PC-9 (cell line): ENCODE measurements around the gene TRIO. TPM values are rescaled to one million over a fixed set of nuclear protein-coding genes. Genes with fewer than 3 reads are reported as not detected.

Experiments
- BruUV-seq: library from RNA; stranded (reverse); fragments of 400-500 nt; replicated peaks from 2 replicates; lab custom pipeline; 2021; lab: Mats Ljungman, UMichigan
- CTCF ChIA-PET: fragments of 300-600 bp; sonication (Branson Sonifier 250); formaldehyde crosslinking; loops from one replicate; lab custom pipeline; 2022; ENCODE audit warnings: antibody characterized with exemption; lab: Charles Lee
- POLR2A ChIA-PET: fragments of 300-600 bp; sonication (Branson Sonifier 250); formaldehyde crosslinking; loops from one replicate; lab custom pipeline; 2022; ENCODE audit warnings: antibody characterized with exemption; ENCODE audit not compliant: unreplicated experiment; lab: Charles Lee
- DNase-seq, 2 experiments: peaks; one replicate each; pipeline versions ENCODE4 v3.0.0 to v3.0.0-alpha.2; 2015 to 2022; ENCODE audit warnings: mixed read lengths in 1 of 2
- H2AFZ ChIP-seq: fragments of 200-600 bp; sonication (generic); 2 replicates; pipeline ENCODE4 v1.8.1; 2017; ENCODE audit warnings: antibody characterized with exemption
- H3F3A ChIP-seq: fragments of 200-600 bp; sonication (generic); 2 replicates; pipeline ENCODE4 v1.8.1; 2017; ENCODE audit warnings: antibody characterized with exemption, mild to moderate bottlenecking, low read depth; ENCODE audit not compliant: insufficient read depth
- H3K27ac ChIP-seq: fragments of 200-600 bp; sonication (generic); 2 replicates; pipeline ENCODE4 v1.6.1; 2016; ENCODE audit warnings: mixed run types
- H3K27me3 ChIP-seq: fragments of 200-600 bp; sonication (generic); 2 replicates; pipeline ENCODE4 v1.6.1; 2016; ENCODE audit warnings: low read depth, mixed run types; ENCODE audit not compliant: insufficient read depth
- H3K36me3 ChIP-seq: fragments of 200-600 bp; sonication (generic); 2 replicates; pipeline ENCODE4 v1.6.1; 2016; ENCODE audit warnings: low read depth, mixed run types
- H3K4me1 ChIP-seq: fragments of 200-600 bp; sonication (generic); replicated peaks from 2 replicates; pipeline ENCODE4 v1.6.1; 2016; ENCODE audit warnings: mixed run types; ENCODE audit not compliant: insufficient read depth
- H3K4me2 ChIP-seq: fragments of 200-600 bp; sonication (generic); 2 replicates; pipeline ENCODE4 v1.6.1; 2017; ENCODE audit warnings: mixed run types
- H3K4me3 ChIP-seq: fragments of 200-600 bp; sonication (generic); 2 replicates; pipeline ENCODE4 v1.6.1; 2016; ENCODE audit warnings: mixed run types
- H3K79me2 ChIP-seq: fragments of 200-600 bp; sonication (generic); 2 replicates; pipeline ENCODE4 v1.6.1; 2017; ENCODE audit warnings: low read depth, mixed run types
- H3K9me2 ChIP-seq: fragments of 200-600 bp; sonication (generic); 2 replicates; pipeline ENCODE4 v1.8.1; 2017; ENCODE audit warnings: mild to moderate bottlenecking; ENCODE audit not compliant: insufficient read depth
- H3K9me3 ChIP-seq: fragments of 200-600 bp; sonication (generic); 2 replicates; pipeline ENCODE4 v1.8.1; 2016; ENCODE audit warnings: low read depth; ENCODE audit not compliant: insufficient read depth
- H4K20me1 ChIP-seq: fragments of 200-600 bp; sonication (generic); 2 replicates; pipeline ENCODE4 v1.8.1; 2017; ENCODE audit not compliant: insufficient read depth
- EZH2 ChIP-seq: fragments of 200-600 bp; sonication (generic); IDR thresholded peaks from 2 replicates; pipeline ENCODE4 v1.8.0; 2017; ENCODE audit warnings: antibody characterized with exemption, low read depth
- intact Hi-C: fragments of 100-400 bp; cut with micrococcal nuclease; formaldehyde crosslinking; loops from one replicate; pipeline ENCODE4 v1.10.0; 2022; ENCODE audit not compliant: unreplicated experiment
- total RNA-seq: library from RNA; stranded (reverse); gene quantifications from 2 replicates; pipeline ENCODE4 v1.2.3, GENCODE V29; 2021
- TF ChIP-seq, protein P1 (sequence below): fragments of 200-600 bp; sonication (generic); conservative IDR thresholded peaks from 2 replicates; pipeline ENCODE4 v1.6.1; 2017; ENCODE audit warnings: mixed run types, antibody characterized with exemption, mild to moderate bottlenecking, moderate library complexity

Gene TRIO
- total RNA-seq, 1 experiment from 2014 or later: 596 TPM

DNA sequence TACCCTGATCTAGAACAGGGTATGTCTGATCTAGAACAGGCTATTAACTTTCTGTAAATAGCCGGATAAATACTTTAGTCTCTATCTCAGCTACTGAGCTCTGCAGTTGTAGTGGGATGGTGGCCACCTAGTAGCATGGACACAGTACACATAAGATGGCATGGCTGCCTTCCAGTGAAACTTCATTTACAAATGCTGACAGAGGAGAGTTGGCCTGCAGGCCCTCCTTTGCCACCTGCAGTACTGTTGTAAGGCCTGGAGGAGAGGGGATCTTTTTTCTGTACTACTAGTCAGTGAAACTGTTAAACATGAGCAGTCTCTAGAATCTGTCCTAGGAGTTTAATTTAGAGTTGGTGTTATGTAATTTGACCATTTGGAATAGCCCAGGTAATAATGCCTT lies 86.0 kb downstream of the TRIO start:
- Histone ChIP-seq H3K4me2 (no peak overlapping the region), H3K27ac (no peak overlapping the region), H3K79me2 (peaks cover 97% of the 10 kb centered on the region), H4K20me1 (peaks cover 9% of the 10 kb centered on the region), H3K9me3 (no peaks in the 10 kb centered on the region), H3K36me3 (peaks cover 3% of the 10 kb centered on the region; the same call in 1 of the 2 replicates), H3K9me2 (no peaks in the 10 kb centered on the region), H3K4me1 (peaks cover 33% of the 10 kb centered on the region), H2AFZ (no peak overlapping the region), H3K27me3 (no peaks in the 10 kb centered on the region), H3K4me3 (no peak overlapping the region), H3F3A (peaks cover 41% of the 10 kb centered on the region)
- DNase-seq: no peak
- CTCF ChIA-PET: interaction anchor here (0.7 kb wide), 1 partner anchor 36 kb away, joined by 3 read pairs; no protein-coding TSS in a partner anchor
- no TSS peak for BruUV-seq
- intact Hi-C loops: loop anchor here (5.0 kb wide), 1 partner anchor 242 kb away; no protein-coding TSS in a partner anchor
- TF ChIP-seq, protein P1, sequence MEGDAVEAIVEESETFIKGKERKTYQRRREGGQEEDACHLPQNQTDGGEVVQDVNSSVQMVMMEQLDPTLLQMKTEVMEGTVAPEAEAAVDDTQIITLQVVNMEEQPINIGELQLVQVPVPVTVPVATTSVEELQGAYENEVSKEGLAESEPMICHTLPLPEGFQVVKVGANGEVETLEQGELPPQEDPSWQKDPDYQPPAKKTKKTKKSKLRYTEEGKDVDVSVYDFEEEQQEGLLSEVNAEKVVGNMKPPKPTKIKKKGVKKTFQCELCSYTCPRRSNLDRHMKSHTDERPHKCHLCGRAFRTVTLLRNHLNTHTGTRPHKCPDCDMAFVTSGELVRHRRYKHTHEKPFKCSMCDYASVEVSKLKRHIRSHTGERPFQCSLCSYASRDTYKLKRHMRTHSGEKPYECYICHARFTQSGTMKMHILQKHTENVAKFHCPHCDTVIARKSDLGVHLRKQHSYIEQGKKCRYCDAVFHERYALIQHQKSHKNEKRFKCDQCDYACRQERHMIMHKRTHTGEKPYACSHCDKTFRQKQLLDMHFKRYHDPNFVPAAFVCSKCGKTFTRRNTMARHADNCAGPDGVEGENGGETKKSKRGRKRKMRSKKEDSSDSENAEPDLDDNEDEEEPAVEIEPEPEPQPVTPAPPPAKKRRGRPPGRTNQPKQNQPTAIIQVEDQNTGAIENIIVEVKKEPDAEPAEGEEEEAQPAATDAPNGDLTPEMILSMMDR: no peak
- POLR2A ChIA-PET: no interaction called here

DNA sequence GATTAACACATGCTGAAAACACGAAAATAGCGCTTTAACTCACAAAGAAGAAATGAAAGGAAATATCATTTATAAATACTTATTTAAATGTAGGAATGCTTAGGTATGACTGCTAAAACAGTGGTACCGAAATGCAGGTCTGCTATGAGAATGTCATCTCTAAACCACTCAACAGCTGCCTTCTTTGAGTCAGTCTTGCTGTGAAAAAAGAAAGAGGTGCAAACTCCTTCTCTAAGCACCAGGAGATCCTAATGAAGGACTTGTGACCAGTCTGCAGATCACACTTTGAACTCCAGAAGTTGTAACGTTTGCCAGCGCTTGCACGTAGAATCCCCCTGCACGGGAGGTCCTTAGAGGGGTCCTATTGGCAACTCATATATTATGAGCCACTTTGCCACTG lies 86.6 kb downstream of the TRIO start:
- no peak for DNase-seq
- ChIA-PET CTCF (no interaction called here), POLR2A (no interaction called here)
- Histone ChIP-seq H3K4me1 (peaks cover 33% of the 10 kb centered on the region), H3K27me3 (no peaks in the 10 kb centered on the region), H3K79me2 (peaks cover 97% of the 10 kb centered on the region), H2AFZ (no peak overlapping the region), H3K9me3 (no peaks in the 10 kb centered on the region), H3K9me2 (no peaks in the 10 kb centered on the region), H3K27ac (no peak overlapping the region), H3K4me2 (no peak overlapping the region), H3K36me3 (peaks cover 3% of the 10 kb centered on the region; the same call in 1 of the 2 replicates), H3K4me3 (no peak overlapping the region), H4K20me1 (peaks cover 6% of the 10 kb centered on the region), H3F3A (peaks cover 36% of the 10 kb centered on the region)
- no TSS peak for BruUV-seq
- TF ChIP-seq, protein P1: no peak
- no peak for TF ChIP-seq EZH2
- intact Hi-C loops: loop anchor here (5.0 kb wide), 1 partner anchor 242 kb away; no protein-coding TSS in a partner anchor

GRCh38 chr5:14231156-14231555 lies 88.0 kb downstream of the TRIO start:
- Histone ChIP-seq H3K9me2 (no peaks in the 10 kb centered on the region), H3K4me2 (no peak overlapping the region), H3F3A (peaks cover 37% of the 10 kb centered on the region), H4K20me1 (peaks cover 2% of the 10 kb centered on the region), H3K4me1 (peaks cover 33% of the 10 kb centered on the region), H3K36me3 (peaks cover 3% of the 10 kb centered on the region; the same call in 1 of the 2 replicates), H3K4me3 (no peak overlapping the region), H3K79me2 (peaks cover 97% of the 10 kb centered on the region), H2AFZ (no peak overlapping the region), H3K9me3 (no peaks in the 10 kb centered on the region), H3K27me3 (no peaks in the 10 kb centered on the region), H3K27ac (no peak overlapping the region)
- CTCF ChIA-PET: no interaction called here
- POLR2A ChIA-PET: no interaction called here
- BruUV-seq: no TSS peak
- DNase-seq: no peak
- TF ChIP-seq EZH2: no peak
- TF ChIP-seq, protein P1: no peak
- intact Hi-C loops: no loop called here
